ENCODE results near the gene PTCRA.

PTCRA gene

GRCh38 chr6:42974919-42975505 lies 59.2 kb downstream of the PTCRA start:
- DNase-seq = no peak
